ENCODE measurements around the gene PGD. TPM values are rescaled to one million over a fixed set of nuclear protein-coding genes. Genes with fewer than 3 reads are reported as not detected.
"Not testable (repeated sequence)": the region's sequence is repeated elsewhere in the genome, so short reads cannot be mapped to it uniquely, and the experiment has no call there.

The PGD gene
- polyA plus RNA-seq, 1 experiment: 78.3 TPM

DNA sequence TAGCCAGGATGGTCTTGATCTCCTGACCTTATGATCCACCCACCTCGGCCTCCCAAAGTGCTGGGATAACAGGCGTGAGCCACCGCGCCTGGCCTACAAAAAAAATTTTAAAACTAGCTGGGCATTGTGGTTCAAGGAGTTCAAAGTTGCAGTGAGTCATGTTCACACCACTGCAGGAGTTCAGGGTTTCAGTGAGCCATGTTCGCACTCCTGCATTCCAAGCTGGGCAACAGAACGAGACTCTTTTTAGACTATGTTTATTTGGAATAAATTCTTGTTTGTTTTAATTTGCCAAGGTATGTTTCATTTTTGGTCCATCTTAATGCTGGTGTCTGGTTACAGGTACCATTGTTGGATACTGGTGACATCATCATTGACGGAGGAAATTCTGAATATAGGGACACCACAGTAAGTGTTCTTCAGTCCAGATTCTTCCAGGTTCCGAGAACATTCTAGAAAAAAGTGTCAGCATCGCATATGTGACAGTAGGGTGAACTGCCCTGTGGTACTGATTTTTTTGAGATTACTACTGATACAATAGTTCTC is 3.9 kb downstream of the PGD start:
- TF ChIP-seq, protein P1, sequence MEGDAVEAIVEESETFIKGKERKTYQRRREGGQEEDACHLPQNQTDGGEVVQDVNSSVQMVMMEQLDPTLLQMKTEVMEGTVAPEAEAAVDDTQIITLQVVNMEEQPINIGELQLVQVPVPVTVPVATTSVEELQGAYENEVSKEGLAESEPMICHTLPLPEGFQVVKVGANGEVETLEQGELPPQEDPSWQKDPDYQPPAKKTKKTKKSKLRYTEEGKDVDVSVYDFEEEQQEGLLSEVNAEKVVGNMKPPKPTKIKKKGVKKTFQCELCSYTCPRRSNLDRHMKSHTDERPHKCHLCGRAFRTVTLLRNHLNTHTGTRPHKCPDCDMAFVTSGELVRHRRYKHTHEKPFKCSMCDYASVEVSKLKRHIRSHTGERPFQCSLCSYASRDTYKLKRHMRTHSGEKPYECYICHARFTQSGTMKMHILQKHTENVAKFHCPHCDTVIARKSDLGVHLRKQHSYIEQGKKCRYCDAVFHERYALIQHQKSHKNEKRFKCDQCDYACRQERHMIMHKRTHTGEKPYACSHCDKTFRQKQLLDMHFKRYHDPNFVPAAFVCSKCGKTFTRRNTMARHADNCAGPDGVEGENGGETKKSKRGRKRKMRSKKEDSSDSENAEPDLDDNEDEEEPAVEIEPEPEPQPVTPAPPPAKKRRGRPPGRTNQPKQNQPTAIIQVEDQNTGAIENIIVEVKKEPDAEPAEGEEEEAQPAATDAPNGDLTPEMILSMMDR (IDR thresholded peaks at IDR 0.05; ENCODE audit: insufficient read depth, low read depth, low read length): no peak
- POLR2A ChIA-PET: no interaction called here
- Histone ChIP-seq H3K4me3 (ENCODE audit: low read depth, low read length) (no peak overlapping the region), H3K36me3 (ENCODE audit: control insufficient read depth, insufficient read depth, low read length) (peaks cover 14% of the 10 kb centered on the region), H3K27me3 (ENCODE audit: control insufficient read depth, insufficient read depth, low read length) (no peaks in the 10 kb centered on the region)
- no peak for DNase-seq (ENCODE audit: low read depth)
- CTCF ChIA-PET: no interaction called here

DNA sequence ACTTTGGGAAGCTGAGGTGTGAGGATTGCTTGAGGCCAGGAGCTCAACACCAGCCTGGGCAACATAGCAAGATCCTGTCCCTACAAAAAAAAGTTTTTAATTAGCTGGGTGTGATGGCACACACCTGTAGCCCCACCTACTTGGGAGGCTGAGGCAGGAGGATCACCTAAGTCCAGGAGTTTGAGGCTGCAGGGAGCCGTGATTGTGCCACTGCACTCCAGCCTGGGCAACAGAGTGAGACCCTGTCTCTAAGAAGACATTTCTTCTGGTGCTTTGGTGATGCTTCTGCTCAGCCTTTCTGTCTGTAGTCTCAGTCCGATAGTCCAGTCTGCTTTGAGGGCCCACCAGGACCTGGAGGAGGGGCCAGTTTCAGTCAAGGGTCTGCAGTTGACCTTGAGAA is 8.3 kb downstream of the PGD start:
- no peaks in the 10 kb centered on the region for H3K27me3 ChIP-seq (ENCODE audit: control insufficient read depth, insufficient read depth, low read length)
- no peak overlapping the region for H3K4me3 ChIP-seq (ENCODE audit: low read depth, low read length)
- peaks cover 30% of the 10 kb centered on the region for H3K36me3 ChIP-seq (ENCODE audit: control insufficient read depth, insufficient read depth, low read length)
- no peak for DNase-seq (ENCODE audit: low read depth)
- TF ChIP-seq, protein P1 (IDR thresholded peaks at IDR 0.05; ENCODE audit: insufficient read depth, low read depth, low read length): no peak
- POLR2A ChIA-PET: no interaction called here
- CTCF ChIA-PET: interaction anchor here (0.7 to 1.1 kb wide), 2 partner anchors 8 to 461 kb away, joined by 3 read pairs; no protein-coding TSS in a partner anchor

DNA sequence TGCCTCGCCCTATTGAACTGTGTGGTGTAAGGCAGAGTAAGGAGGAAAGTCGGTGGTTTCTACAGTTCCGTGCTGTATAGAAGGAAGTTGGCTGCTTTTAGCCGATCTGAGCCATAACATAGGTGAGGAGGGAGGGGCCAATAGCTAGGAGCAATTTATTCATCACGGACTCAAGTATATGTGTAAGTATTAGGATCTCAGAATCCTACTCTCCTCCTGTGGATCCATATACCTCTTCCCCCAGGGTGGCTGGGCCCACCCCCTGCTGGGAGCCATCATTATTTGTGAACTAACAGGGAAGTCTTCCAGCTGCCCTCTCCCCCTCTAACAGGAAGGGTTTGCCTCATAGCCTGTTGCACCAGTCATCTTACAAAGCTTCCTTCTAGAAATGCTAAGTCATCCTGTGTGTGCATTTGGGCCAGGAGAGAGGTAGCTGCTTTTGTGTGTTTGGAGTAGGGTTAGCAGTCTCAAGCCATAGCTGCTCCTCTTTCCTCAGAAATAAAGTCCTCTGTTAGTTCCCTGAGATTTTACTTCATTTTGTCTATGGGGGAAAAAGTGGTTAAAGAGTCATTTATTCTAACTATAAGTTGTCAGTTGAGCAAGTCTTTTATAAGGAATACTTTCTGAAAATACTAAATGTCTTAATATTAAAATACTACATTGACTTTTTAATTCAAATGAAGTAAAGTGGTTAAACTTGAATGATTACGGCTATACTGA is 16.5 kb downstream of the PGD start:
- TF ChIP-seq, protein P1 (IDR thresholded peaks at IDR 0.05; ENCODE audit: insufficient read depth, low read depth, low read length): no peak
- no peaks in the 10 kb centered on the region for H3K27me3 ChIP-seq (ENCODE audit: control insufficient read depth, insufficient read depth, low read length)
- CTCF ChIA-PET: interaction anchor here (0.9 to 1.8 kb wide), 5 partner anchors 8 to 42 kb away, joined by 3 to 6 read pairs (median 5); partner anchors contain the start of genes CENPS and PGD
- H3K4me3 ChIP-seq (ENCODE audit: low read depth, low read length): no peak overlapping the region
- peaks cover 20% of the 10 kb centered on the region for H3K36me3 ChIP-seq (ENCODE audit: control insufficient read depth, insufficient read depth, low read length)
- POLR2A ChIA-PET: no interaction called here
- DNase-seq (ENCODE audit: low read depth): no peak

DNA sequence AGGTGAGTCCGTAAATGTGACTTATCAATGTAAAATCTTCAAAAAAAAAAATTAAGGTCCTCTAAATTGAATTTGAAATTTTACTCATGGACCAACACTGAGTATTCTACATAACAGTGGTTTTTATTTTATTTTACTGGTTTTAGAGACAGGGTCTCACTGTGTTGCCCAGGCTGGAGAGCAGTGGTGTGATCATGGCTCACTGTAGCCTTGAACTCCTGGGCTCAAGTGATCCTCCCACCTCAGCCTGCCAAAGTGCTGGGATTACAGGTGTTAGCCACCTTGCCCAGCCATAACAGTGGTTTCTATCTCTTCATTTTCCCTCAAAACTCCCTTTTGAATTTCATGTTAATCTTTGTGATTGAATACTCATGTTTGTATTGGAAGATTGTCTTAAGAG is 17.1 kb downstream of the PGD start:
- H3K36me3 ChIP-seq (ENCODE audit: control insufficient read depth, insufficient read depth, low read length): peaks cover 20% of the 10 kb centered on the region
- POLR2A ChIA-PET; H3K4me3 ChIP-seq (ENCODE audit: low read depth, low read length); H3K27me3 ChIP-seq (ENCODE audit: control insufficient read depth, insufficient read depth, low read length); DNase-seq (ENCODE audit: low read depth): not testable (repeated sequence)
- CTCF ChIA-PET: interaction anchor here (1.2 to 1.8 kb wide), 4 partner anchors 14 to 42 kb away, joined by 4 to 6 read pairs (median 5); partner anchors contain the start of genes CENPS and PGD

DNA sequence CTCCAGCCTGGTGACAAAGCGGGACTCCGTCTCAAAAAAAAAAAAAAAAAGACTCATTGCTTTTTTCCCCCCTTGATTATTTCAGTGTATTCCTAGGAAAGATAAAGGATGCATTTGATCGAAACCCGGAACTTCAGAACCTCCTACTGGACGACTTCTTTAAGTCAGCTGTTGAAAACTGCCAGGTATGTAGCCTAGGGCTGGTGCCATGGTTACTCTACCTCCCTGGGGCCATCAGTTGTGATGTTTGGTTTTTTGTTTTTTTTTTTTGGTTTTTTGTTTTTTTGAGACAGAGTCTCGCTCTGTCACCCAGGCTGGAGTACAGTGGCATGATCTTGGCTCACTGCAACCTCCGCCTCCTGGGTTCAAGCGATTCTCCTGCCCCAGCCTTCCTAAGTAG is 19.9 kb downstream of the PGD start:
- H3K36me3 ChIP-seq (ENCODE audit: control insufficient read depth, insufficient read depth, low read length): peaks cover 14% of the 10 kb centered on the region
- H3K4me3 ChIP-seq (ENCODE audit: low read depth, low read length); CTCF ChIA-PET; H3K27me3 ChIP-seq (ENCODE audit: control insufficient read depth, insufficient read depth, low read length); DNase-seq (ENCODE audit: low read depth); POLR2A ChIA-PET: not testable (repeated sequence)

DNA sequence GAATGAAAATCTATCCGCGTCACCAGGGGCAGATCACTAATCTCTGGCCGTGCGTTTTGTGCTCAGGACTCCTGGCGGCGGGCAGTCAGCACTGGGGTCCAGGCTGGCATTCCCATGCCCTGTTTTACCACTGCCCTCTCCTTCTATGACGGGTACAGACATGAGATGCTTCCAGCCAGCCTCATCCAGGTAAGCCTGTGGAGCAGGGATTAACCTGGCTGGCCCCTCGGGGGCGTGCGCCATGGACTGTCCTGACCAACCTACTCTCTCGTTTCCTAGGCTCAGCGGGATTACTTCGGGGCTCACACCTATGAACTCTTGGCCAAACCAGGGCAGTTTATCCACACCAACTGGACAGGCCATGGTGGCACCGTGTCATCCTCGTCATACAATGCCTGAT is 20.5 kb downstream of the PGD start:
- TF ChIP-seq, protein P1 (IDR thresholded peaks at IDR 0.05; ENCODE audit: insufficient read depth, low read depth, low read length): no peak
- no peak overlapping the region for H3K4me3 ChIP-seq (ENCODE audit: low read depth, low read length)
- H3K36me3 ChIP-seq (ENCODE audit: control insufficient read depth, insufficient read depth, low read length): peaks cover 14% of the 10 kb centered on the region
- H3K27me3 ChIP-seq (ENCODE audit: control insufficient read depth, insufficient read depth, low read length): no peaks in the 10 kb centered on the region
- DNase-seq (ENCODE audit: low read depth): no peak
- POLR2A ChIA-PET: no interaction called here
- CTCF ChIA-PET: no interaction called here

Measured in BJ (cell line).